Stimulated activated CD4-positive, alpha-beta T cell treated with anti-CD3 and anti-CD28 coated beads, Interleukin-2, amount 100 ng/mL, for 4 hours (primary cell): ENCODE measurements around the gene GSTP1.
"Not testable (repeated sequence)": the region's sequence is repeated elsewhere in the genome, so short reads cannot be mapped to it uniquely, and the experiment has no call there.

Source experiments
- DNase-seq: peaks from one replicate; pipeline ENCODE4 v3.0.0-alpha.2; 2020; ENCODE audit warnings: low read depth

Gene GSTP1

DNA sequence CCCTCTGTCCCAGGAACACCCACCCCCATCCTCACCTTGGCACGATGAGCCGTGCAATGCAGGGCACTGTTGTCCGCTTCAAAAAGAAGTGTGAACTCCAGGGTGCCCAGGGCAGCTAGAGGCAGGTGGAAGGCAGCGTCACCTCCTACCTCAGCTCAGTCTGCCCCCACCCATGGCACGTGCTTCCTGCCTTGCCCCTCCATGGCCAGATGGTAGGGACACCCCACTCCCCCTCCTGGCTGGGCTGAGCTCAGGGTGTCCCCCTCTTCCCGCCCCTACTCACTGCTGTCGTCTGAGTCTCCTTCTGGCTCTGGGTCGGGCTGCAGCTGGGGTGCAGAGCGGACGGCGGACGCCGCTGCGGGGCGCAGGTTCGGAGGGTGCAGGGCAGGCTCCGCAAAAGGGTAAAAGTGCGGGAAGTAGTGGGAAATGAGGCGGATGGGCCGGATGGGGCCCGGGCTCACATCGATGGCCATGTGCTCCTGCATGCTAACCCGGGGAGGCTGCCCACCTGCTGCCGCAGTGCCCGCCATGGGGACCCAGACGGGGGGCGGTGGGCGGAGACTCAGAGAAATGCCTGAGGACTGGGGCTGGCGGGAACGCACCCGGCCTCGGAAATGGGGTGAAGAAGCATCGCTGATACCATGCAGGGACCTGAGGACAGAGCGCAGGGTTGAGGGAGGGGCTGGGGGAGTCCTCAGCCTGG, 32.3 kb downstream of the GSTP1 start:
- no peak for DNase-seq

DNA sequence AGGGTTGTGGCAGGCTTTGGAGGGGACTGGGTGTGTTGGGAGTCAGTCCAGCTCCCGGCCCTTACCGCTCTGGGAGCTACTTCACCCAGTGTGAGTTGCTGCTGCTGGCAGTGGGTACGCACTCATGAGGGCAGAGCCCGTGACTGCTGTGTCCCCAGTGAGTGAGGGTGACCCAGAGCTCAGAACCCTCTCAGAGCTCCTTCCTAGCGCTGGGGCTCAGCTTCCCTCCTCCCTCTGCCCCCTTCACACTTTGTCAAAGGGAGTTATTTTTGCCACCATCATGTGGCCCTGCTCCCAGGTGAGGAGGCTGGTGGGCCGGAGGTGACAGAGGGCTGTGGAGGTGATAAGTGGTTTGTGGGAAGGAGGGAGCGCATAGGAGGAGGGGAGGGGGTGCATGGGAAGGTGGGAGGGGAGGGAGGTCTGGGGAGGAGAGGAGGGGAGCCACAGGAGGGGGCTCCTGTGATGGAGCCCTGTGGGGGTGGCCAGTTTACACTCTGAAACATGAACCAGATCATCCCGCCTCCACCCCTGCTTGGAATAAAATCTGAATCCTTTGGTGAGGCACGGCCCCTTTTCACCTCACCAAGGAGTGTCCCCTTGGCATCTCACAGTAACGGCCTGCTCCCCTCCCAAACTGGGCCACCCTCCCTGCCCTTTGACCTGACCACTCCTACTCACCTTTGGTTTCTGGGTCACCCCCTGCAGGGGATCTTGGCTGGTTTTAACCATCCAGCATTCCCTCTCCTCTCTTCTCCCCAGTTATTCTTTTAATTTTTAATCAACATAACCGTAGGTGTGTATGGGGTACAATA, 33.0 kb downstream of the GSTP1 start:
- no peak for DNase-seq

DNA sequence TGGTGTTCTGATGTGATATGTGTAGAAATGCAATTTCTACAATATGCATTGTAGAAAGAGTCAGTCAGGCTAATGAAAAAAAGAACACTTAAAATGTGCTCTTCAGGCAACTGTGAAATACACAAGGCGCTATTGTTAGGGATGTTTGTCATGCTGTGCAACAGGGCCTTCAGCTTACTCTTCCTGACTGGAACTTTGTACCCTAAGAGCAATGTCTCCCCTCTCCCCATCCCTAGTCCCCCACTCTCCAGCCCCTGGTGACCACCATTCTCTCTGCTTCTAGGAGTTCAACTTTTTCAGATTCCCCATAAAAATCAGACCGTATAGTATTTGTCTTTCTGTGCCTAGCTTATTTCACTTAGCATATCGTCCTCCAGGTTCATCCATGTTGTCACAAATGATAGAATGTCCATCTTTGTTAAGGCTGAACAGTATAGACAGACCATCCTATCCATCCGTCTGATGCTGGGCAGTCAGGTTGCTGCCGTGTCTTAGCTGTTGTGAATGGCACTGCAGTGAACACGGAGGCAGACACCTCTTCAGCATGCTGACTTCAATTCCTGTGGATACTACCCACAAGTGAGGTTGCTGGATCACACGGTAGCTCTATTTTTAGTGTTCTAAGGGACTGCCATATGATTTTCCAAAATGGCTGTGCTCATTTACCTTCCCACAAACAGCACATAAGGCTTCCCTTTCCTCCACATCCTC, 33.8 kb downstream of the GSTP1 start:
- DNase-seq: no peak

DNA sequence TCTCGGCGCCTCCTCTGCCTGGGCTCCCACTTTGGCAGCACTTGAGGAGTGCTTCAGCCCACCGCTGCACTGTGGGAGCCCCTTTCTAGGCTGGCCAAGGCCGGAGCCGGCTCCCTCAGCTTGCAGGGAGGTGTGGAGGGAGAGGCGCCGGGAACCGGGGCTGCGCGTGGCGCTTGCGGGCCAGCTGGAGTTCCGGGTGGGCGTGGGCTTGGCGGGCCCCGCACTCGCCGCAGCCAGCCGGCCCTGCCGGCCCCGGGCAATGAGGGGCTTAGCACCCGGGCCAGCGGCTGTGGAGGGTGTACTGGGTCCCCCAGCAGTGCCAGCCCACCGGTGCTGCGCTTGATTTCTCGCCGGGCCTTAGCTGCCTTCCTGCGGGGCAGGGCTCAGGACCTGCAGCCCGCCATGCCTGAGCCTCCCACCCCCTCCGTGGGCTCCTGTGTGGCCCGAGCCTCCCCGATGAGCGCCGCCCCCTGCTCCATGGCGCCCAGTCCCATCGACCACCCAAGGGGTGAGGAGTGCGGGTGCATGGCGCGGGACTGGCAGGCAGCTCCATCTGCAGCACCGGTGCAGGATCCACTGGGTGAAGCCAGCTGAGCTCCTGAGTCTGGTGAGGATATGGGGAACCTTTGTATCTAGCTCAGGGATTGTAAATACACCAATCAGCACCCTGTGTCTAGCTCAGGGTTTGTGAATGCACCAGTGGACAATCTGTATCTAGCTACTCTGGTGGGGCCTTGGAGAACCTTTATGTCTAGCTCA, 35.5 kb downstream of the GSTP1 start:
- DNase-seq: not testable (repeated sequence)

DNA sequence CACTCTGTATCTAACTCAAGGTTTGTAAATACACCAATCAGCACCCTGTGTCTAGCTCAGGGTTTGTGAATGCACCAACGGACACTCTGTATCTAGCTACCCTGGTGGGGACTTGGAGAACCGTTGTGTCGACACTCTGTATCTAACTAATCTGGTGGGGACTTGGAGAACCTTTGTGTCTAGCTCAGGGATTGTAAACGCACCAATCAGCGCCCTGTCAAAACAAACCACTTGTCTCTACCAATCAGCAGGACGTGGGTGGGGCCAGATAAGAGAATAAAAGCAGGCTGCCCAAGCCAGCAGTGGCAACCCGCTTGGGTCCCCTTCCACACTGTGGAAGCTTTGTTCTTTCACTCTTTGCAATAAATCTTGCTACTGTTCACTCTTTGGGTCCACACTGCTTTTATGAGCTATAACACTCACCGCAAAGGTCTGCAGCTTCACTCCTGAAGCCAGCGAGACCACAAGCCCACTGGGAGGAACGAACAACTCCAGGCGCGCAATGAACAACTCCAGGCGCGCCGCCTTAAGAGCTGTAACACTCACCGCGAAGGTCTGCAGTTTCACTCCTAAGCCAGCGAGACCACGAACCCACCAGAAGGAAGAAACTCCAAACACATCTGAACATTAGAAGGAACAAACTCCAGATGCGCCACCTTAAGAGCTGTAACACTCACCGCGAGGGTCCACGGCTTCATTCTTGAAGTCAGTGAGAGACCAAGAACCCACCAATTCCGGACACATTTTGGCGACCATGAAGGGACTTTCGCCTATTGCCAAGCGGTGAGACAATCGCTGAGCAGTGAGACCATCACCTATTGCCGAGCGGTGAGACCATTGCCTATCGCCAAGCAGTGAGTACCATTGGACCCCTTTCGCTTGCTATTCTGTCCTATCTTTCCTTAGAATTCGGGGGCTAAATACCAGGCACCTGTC, 36.3 kb downstream of the GSTP1 start:
- DNase-seq: not testable (repeated sequence)

DNA sequence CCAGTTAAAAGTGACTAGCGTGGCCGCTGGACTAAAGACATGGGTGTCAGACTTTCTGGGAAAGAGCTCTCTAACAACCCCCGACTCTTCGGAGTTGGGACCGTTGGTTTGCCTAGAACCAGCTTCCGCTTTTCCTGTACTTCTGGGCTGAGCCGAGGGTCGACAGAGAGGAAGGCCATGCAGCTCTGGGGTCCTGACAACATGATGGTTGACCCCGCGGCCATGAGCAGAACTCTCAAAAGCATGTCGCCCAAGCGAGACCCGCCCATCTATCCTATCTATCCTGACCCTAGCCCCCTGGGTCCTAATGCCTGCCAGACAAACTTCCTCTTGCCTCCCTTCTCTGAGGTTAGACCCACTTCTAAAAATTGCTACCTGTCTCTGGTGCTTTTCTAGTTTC, 37.0 kb downstream of the GSTP1 start:
- DNase-seq: not testable (repeated sequence)

DNA sequence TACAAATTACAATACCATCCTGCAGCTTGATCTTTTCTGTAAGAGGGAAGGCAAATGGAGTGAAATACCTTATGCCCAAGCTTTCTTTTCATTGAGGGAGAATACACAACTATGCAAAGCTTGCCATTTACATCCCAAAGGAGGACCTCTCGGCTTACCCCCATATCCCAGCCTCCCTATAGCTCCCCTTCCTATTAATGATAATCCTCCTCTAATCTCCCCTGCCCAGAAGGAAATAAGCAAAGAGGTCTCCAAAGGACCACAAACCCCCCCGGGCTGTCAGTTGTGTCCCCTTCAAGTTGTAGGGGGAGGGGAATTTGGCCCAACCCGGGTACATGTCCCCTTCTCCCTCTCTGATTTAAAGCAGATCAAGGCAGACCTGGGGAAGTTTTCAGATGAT, 38.3 kb downstream of the GSTP1 start:
- DNase-seq: not testable (repeated sequence)

DNA sequence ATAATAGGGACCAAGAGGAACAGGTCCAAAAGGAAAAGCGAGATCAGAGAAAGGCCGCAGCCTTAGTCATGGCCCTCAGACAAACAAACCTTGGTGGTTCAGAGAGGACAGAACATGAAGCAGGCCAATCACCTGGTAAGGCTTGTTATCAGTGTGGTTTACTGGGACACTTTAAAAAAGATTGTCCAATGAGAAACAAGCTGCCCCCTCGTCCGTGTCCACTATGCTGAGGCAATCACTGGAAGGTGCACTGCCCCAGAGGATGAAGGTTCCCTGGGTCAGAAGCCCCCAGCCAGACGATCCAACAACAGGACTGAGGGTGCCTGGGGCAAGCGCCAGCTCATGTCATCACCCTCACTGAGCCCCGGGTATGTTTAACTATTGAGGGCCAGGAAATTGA, 39.3 kb downstream of the GSTP1 start:
- DNase-seq: not testable (repeated sequence)

DNA sequence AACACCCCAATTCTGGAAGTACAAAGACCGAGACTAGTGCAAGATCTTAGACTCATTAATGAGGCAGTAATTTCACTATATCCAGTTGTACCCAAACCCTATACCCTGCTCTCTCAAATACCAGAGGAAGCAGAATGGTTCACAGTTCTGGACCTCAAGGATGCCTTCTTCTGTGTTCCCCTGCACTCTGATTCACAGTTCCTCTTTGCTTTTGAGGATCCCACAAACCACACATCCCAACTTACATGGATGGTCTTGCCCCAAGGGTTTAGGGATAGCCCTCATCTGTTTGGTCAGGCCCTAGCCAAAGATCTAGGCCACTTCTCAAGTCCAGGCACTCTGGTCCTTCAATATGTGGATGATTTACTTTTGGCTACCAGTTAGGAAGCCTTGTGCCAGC, 40.2 kb downstream of the GSTP1 start:
- not testable (repeated sequence) for DNase-seq

DNA sequence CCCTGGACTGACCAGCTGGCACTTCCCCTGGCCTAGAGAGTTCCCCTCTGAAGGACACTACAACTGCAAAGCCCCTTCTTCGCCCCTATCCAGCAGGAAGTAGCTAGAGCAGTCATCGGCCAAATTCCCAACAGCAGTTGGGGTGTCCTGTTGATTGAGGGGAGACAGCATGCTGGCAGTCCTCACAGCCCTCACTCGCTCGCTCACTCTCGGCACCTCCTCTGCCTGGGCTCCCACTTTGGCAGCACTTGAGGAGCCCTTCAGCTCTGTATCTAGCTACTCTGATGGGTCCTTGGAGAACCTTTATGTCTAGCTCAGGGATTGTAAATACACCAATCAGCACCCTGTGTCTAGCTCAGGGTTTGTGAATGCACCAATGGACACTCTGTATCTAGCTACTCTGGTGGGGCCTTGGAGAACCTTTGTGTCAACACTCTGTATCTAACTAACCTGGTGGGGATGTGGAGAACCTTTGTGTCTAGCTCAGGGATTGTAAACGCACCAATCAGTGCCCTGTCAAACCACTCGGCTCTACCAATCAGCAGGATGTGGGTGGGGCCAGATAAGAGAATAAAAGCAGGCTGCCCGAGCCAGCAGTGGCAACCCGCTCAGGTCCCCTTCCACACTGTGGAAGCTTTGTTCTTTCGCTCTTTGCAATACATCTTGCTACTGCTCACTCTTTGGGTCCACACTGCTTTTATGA, 42.7 kb downstream of the GSTP1 start:
- not testable (repeated sequence) for DNase-seq

DNA sequence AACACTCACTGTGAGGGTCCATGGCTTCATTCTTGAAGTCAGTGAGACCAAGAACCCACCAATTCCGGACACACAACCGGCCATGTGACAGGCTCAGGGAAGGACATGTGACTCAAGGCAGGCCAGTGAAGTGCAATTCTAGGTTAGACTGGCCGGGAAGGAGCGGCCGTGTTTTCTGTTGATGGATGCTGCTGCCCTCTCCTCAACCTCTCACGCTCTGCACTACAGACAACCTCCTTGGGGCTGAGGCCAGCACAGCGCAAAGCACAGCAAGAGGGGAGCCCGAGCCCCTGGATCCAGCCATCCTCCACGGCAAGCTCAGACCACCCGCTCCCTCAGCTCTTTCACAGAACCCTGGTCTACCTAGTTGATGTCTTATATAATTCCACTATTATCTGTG, 43.4 kb downstream of the GSTP1 start:
- DNase-seq: no peak

DNA sequence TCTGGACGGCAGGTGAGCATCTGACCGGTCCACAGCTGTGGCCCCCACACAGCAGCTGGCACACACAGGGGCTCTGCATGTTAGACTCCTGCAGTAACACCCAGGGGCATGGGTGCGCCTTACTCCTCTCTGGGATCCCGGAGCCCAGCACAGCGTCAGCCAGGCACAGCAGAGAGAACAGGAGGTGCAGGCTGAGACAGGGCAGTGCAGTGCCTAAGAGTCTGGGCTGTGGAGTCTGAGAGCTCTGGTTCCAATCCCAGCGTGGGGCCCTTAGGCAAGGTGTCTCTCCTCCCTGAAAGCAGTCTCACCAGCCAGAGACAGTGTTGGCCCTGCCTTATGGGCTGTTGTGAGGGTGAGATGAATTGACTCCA, 43.8 kb downstream of the GSTP1 start:
- DNase-seq: no peak

DNA sequence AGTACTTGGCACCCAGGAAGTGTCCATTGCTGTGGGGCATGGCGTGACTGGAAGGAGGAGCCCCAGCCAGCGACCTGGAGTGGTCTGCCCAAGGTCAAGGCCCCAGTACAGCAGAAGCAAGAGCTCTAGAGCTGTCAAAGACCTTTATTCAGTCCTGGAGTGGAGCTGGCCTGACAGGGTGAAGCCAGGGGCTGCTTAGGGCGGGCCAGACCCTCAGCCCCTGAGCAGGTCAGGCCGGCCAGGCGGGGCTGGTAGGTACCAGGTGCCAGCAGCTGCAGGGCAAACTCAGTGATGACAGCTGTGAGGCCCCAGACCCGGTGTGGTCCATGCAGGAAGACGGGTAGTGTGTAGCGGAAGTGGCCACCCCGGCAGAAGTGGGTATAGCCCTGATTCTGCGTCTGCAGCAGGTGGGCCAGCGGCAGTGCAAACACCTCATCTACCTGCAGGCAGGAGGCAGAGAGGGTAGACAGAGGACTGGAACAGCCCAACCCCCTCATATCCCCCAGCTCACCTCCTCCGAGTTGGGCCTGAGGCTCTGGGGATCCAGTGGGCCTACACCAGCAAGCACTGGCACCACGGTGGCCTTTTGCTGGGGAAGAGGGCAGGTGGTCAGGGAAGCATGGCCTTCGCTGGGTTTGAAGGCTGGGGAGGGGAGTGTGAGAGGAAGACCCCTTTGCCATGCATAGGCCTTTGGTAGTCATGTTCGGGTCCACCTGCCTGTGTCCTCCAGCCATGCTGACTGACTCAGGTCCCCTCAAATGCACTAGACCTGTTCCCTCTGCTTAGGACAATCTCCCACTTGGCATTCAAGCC, 44.4 kb downstream of the GSTP1 start:
- no peak for DNase-seq

DNA sequence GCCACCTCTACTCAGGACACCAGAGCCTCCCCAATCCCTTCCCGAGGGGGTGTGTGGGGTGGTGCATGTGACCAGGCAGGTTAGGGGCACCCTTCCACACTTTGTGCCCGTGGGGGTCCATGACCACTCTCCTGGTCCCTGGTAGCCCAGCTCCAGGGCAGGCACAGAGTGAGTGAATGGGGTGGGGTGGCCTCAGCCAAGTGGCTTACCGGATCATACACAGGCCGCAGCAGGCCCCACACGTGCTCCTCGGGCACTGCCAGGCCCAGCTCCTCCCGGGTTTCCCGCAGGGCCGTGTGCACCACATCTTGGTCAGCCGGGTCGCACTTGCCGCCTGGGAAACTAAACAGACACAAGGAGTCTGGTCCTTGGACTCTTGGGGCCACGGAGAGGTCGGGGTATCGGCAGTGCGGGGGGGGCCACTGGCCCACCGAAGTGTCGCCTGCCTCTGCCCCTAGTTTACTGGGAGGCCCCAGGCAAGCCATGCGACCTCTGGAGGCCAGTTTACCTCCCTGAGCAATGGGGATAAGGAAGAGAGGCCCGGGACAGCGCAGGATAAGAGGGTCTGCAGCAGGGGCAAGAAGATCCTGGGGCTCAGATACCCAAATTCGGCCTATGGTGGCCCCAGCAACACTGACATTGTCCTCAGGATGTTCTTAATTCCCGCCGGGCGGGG, 45.2 kb downstream of the GSTP1 start:
- no peak for DNase-seq

DNA sequence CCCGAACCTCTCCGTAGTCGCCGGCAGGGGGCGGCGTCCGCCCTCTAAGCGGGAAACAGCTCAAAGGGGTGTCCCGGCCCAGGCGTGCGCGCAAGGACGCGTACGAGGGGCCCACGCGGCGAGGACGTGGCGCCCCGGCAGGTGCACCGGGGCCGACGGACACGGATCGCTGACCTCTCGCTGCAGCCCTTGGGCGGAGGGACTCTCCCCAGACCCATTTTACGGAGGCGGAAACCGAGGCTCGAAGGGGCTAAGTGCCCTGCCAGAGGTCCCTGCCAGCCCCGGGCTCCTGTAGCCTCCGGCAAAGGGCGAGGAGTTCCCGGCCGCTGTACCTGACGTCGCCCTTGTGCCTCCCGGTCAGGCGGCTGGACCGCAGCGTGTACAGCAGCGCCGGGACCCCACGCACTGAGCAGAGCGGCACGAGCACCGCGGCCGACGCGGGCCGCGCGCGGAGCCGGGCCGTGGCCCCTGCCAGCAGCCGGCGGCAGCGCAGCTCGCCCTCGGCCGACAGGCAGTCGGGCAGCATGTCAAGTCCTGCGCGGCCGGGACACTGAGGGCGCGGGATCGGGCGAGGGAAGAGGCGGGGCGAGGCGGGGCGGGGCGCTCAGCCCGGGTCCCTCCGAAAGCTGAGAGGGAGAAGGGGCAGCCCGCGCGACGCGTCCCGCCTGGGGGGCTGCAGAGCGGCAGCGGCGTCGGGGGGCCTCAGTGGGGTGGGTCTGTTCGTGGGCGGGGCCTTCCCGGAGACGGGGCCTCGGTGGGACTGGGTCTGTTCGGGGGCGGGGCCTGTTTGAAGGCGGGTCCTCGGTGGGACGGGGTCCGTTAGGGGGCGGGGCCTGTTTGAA, 46.0 kb downstream of the GSTP1 start, which contains the start of gene NUDT8:
Gene NUDT8, minus strand, starts transcription at position 552 of the 842 bp plus-strand sequence. Its CDS starts 26 bp downstream, at position 526.
- DNase-seq: peak; percentile 95

DNA sequence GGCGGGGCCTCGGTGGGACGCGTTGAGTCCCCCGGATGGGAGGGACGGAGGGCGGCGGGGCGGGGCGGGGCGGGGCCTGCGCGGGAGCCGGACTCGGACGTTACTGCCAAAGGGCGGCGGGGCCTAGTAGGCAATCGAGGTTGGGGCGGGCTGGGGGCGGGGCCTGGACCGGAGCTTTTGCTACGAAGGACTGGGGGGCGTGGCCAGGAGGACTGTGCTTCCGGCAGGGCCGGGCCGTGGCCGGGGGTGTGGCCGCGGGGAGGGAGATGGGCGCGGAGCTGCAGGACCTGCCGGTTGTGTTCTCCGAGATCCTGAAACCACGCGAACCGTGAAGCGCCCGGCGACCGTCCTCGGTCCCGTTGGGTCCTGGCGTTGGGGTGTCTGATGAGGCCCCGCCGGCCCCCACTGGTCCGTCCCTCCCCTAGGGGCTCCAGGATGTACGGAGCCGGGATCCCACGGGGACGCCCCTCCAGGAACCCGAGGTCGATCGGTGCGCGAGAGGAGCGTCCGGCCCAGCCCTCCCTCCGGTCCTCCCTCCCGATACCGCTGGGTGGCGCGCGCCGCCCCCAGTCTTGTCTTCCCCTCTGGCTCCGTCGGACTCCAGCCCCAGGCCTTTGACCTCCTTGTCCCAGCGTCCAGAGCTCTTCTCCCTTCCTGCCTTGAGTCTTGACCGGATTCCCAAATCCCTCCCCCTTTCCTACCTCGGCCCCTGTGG, 46.8 kb downstream of the GSTP1 start:
- no peak for DNase-seq

DNA sequence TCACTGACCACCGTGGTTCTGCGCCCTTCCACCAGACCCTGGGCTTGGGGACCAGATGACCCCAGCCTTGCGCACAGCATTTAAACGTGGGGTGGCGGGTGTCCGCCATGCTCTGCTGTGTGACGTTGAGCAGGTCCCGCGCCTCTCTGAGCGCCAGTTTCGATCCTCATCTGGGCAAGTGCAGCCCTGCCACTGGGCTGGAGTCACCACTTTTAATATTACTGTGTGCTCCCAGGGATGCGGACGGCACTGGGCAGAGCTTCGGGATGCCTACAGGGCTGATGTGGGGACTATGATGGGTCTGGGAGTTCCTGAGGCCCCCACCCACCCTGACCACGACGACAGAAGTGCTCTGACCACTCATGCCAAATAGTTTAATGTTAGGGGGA, 47.3 kb downstream of the GSTP1 start:
- no peak for DNase-seq
